Measurements from ENCODE around the gene TBC1D12.

DNA sequence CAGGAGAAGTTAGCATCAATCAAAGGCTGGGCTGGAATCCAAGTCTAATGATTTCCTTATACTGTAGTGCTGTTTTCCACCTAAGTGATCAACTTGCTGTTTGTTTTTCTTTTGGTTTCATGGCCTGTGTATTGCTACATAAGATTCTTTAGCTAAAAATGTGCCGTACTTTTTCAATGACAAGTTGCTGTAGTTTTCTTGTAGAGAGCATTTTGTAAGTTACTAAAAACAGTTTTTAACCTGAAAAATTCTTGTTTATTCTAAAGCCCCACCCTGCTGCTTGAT lies 144.5 kb downstream of the TBC1D12 start:
- no peak for TF ChIP-seq POLR2A (IDR thresholded peaks at IDR 0.05)
- TF ChIP-seq, protein P1, sequence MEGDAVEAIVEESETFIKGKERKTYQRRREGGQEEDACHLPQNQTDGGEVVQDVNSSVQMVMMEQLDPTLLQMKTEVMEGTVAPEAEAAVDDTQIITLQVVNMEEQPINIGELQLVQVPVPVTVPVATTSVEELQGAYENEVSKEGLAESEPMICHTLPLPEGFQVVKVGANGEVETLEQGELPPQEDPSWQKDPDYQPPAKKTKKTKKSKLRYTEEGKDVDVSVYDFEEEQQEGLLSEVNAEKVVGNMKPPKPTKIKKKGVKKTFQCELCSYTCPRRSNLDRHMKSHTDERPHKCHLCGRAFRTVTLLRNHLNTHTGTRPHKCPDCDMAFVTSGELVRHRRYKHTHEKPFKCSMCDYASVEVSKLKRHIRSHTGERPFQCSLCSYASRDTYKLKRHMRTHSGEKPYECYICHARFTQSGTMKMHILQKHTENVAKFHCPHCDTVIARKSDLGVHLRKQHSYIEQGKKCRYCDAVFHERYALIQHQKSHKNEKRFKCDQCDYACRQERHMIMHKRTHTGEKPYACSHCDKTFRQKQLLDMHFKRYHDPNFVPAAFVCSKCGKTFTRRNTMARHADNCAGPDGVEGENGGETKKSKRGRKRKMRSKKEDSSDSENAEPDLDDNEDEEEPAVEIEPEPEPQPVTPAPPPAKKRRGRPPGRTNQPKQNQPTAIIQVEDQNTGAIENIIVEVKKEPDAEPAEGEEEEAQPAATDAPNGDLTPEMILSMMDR (IDR thresholded peaks at IDR 0.05): no peak
- TF ChIP-seq POLR2AphosphoS5 (IDR thresholded peaks at IDR 0.05): no peak

Data from prostate gland (tissue), 2 donors.